ENCODE results near the gene OTC. TPM values are rescaled to one million over a fixed set of nuclear protein-coding genes. Genes with fewer than 3 reads are reported as not detected.
A peak's percentile ranks its signal among the peaks of the same experiment; 100 is the strongest.

OTC gene
- total and polyA plus RNA-seq, 8 donors: 1.3 TPM; not detected in 7

- Histone ChIP-seq H3K36me3 (peaks cover 0 to 20% (median 15%) of the 10 kb centered on the region in 4 donors), H3K27me3 (no peaks in the 10 kb centered on the region), H3K4me3 (no peak overlapping the region), H3K9me3 (peaks cover 0 to 4% (median 0%) of the 10 kb centered on the region in 4 donors), H3K27ac (no peak overlapping the region), H3K4me1 (no peaks in the 10 kb centered on the region)
- WGBS, 5 donors: 70 to 97% (median 87%) methylated on average over 1 to 4 of the region's 4 CpGs
- TF ChIP-seq EP300 (IDR thresholded peaks at IDR 0.05) (no peak), POLR2A (IDR thresholded peaks at IDR 0.05) (no peak), POLR2AphosphoS5 (IDR thresholded peaks at IDR 0.05) (no peak), CTCF (IDR thresholded peaks at IDR 0.05) (no peak)
- no peak for DNase-seq
- intact Hi-C loops (cut with DNase I; ENCODE audit: low total_unique reads): no loop called here
Observed at GRCh38 chrX:38312436-38312835, 40.0 kb upstream of the OTC start.

GRCh38 chrX:38313190-38313589 lies 39.2 kb upstream of the OTC start:
- no peak for TF ChIP-seq POLR2AphosphoS5 (IDR thresholded peaks at IDR 0.05)
- WGBS, 5 donors: 83 to 100% (median 96%) methylated on average over 4 of the region's 4 CpGs

GRCh38 chrX:38315186-38315585 lies 37.2 kb upstream of the OTC start:
- H3K36me3 ChIP-seq: peaks cover 0 to 16% (median 11%) of the 10 kb centered on the region in 4 donors
- no peaks in the 10 kb centered on the region for H3K27me3 ChIP-seq
- H3K27ac ChIP-seq: no peak overlapping the region
- WGBS, 5 donors: 80 to 99% (median 95%) methylated on average over 7 of the region's 7 CpGs
- H3K4me3 ChIP-seq: no peak overlapping the region
- H3K9me3 ChIP-seq: peaks cover 0 to 4% (median 0%) of the 10 kb centered on the region in 4 donors
- DNase-seq: no peak
- intact Hi-C loops (cut with DNase I; ENCODE audit: low total_unique reads): no loop called here
- H3K4me1 ChIP-seq: no peaks in the 10 kb centered on the region
- TF ChIP-seq EP300 (IDR thresholded peaks at IDR 0.05) (no peak), POLR2AphosphoS5 (IDR thresholded peaks at IDR 0.05) (no peak), CTCF (IDR thresholded peaks at IDR 0.05) (no peak), POLR2A (IDR thresholded peaks at IDR 0.05) (no peak)

More at GRCh38 chrX:38313190-38313589, 39.2 kb upstream of the OTC start:
- intact Hi-C loops (cut with DNase I; ENCODE audit: low total_unique reads): no loop called here
- no peak for DNase-seq
- Histone ChIP-seq H3K27me3 (no peaks in the 10 kb centered on the region), H3K4me3 (no peak overlapping the region), H3K27ac (no peak overlapping the region), H3K4me1 (no peaks in the 10 kb centered on the region), H3K9me3 (peaks cover 0 to 4% (median 0%) of the 10 kb centered on the region in 4 donors), H3K36me3 (peaks cover 0 to 20% (median 15%) of the 10 kb centered on the region in 4 donors)

- peaks cover 0 to 15% (median 10%) of the 10 kb centered on the region in 4 donors for H3K36me3 ChIP-seq
- peaks cover 0 to 4% (median 0%) of the 10 kb centered on the region in 4 donors for H3K9me3 ChIP-seq
- H3K27me3 ChIP-seq: no peaks in the 10 kb centered on the region
- TF ChIP-seq POLR2AphosphoS5 (IDR thresholded peaks at IDR 0.05) (no peak), CTCF (IDR thresholded peaks at IDR 0.05) (no peak), EP300 (IDR thresholded peaks at IDR 0.05) (no peak), POLR2A (IDR thresholded peaks at IDR 0.05) (no peak)
- intact Hi-C loops (cut with DNase I; ENCODE audit: low total_unique reads): no loop called here
- H3K4me3 ChIP-seq: no peak overlapping the region
- WGBS, 5 donors: 68 to 94% (median 83%) methylated on average over 3 of the region's 3 CpGs
- H3K27ac ChIP-seq: no peak overlapping the region
- H3K4me1 ChIP-seq: no peaks in the 10 kb centered on the region
- DNase-seq: no peak
Observed at GRCh38 chrX:38318196-38318595, 34.2 kb upstream of the OTC start.

- 32 to 70% (median 55%) methylated on average over 4 of the region's 4 CpGs for WGBS, 5 donors
- no peak overlapping the region for H3K4me3 ChIP-seq
- H3K9me3 ChIP-seq: peaks cover 0 to 4% (median 0%) of the 10 kb centered on the region in 4 donors
- TF ChIP-seq CTCF (IDR thresholded peaks at IDR 0.05): no peak
- no peak for TF ChIP-seq POLR2AphosphoS5 (IDR thresholded peaks at IDR 0.05)
- no peak for TF ChIP-seq POLR2A (IDR thresholded peaks at IDR 0.05)
- no peak for TF ChIP-seq EP300 (IDR thresholded peaks at IDR 0.05)
- peak in 1 of 2 donors; percentile 14 for DNase-seq
- no peaks in the 10 kb centered on the region for H3K27me3 ChIP-seq
- H3K27ac ChIP-seq: no peak overlapping the region
- peaks cover 0 to 13% (median 9%) of the 10 kb centered on the region in 4 donors for H3K36me3 ChIP-seq
- H3K4me1 ChIP-seq: no peaks in the 10 kb centered on the region
- intact Hi-C loops (cut with DNase I; ENCODE audit: low total_unique reads): no loop called here
Observed at GRCh38 chrX:38318606-38319005, 33.8 kb upstream of the OTC start.

Measured in stomach (tissue), 9 donors.